ENCODE data around the gene LCE2B.

- TF ChIP-seq PPARA (CRISPR knock-in tag; IDR thresholded peaks at IDR 0.05; ENCODE audit: borderline replicate concordance) (no peak), ZFP3 (CRISPR knock-in tag; IDR thresholded peaks at IDR 0.05) (no peak), GLIS3 (CRISPR knock-in tag; IDR thresholded peaks at IDR 0.05) (no peak), PATZ1 (CRISPR knock-in tag; IDR thresholded peaks at IDR 0.05; ENCODE audit: borderline replicate concordance) (no peak), RARB (CRISPR knock-in tag; IDR thresholded peaks at IDR 0.05) (no peak), SNAI2 (CRISPR knock-in tag; IDR thresholded peaks at IDR 0.05) (no peak), POU6F1 (CRISPR knock-in tag; IDR thresholded peaks at IDR 0.05; ENCODE audit: borderline replicate concordance, low read depth) (no peak), CSRNP3 (CRISPR knock-in tag; IDR thresholded peaks at IDR 0.05) (no peak)
Measured at GRCh38 chr1:152643945-152644344, 42.0 kb upstream of the LCE2B start.
